IMR-90 (cell line): ENCODE results near the gene ACOT12. TPM values are rescaled to one million over a fixed set of nuclear protein-coding genes. Genes with fewer than 3 reads are reported as not detected.
A peak's percentile ranks its signal among the peaks of the same experiment; 100 is the strongest.

Experiments
- ATAC-seq: fragments of 200-7000 bp; cut with Tn5 transposase; 2 replicates; pipeline ENCODE4 v1.9.1; 2020; ENCODE audit warnings: low read depth, mild to moderate bottlenecking, moderate library complexity
- BruUV-seq: library from RNA; stranded (reverse); fragments of 400-500 nt; replicated peaks from 2 replicates; lab custom pipeline; 2021; lab: Mats Ljungman, UMichigan
- CTCF ChIA-PET: fragments of 300-600 bp; formaldehyde crosslinking; extraction: SDS; loops from one replicate; lab custom pipeline; 2021; ENCODE audit warnings: antibody characterized with exemption; lab: Yijun Ruan, JAX
- POLR2A ChIA-PET: fragments of 300-600 bp; sonication (Branson Sonifier 250); formaldehyde crosslinking; loops from one replicate; lab custom pipeline; 2022; ENCODE audit warnings: antibody characterized with exemption; ENCODE audit not compliant: unreplicated experiment; lab: Charles Lee
- DNase-seq: peaks from one replicate; pipeline ENCODE4 v3.0.0; 2013
- H2AFZ ChIP-seq: replicated peaks from 2 replicates; pipeline ENCODE3; 2013; ENCODE audit warnings: low read length, mild to moderate bottlenecking; ENCODE audit not compliant: poor library complexity
- H2AK5ac ChIP-seq: 2 replicates; pipeline ENCODE4 v1.6.1; 2013; ENCODE audit warnings: low read depth, low read length, inconsistent platforms
- H2AK9ac ChIP-seq: replicated peaks from 2 replicates; pipeline ENCODE3; 2013; ENCODE audit warnings: mild to moderate bottlenecking, low read depth, low read length, moderate library complexity; ENCODE audit not compliant: poor library complexity
- H2BK120ac ChIP-seq: 2 replicates; pipeline ENCODE4 v1.6.1; 2013; ENCODE audit warnings: low read depth, low read length, inconsistent platforms
- H2BK15ac ChIP-seq: 3 replicates; pipeline ENCODE4 v1.6.1; 2013; ENCODE audit warnings: low read depth, low read length, inconsistent platforms
- H2BK20ac ChIP-seq: 2 replicates; pipeline ENCODE4 v1.6.1; 2013; ENCODE audit warnings: low read depth, mild to moderate bottlenecking, inconsistent platforms, low read length, moderate library complexity
- H2BK5ac ChIP-seq: 2 replicates; pipeline ENCODE4 v1.6.1; 2013; ENCODE audit warnings: mild to moderate bottlenecking, low read depth, low read length, inconsistent platforms; ENCODE audit not compliant: poor library complexity, severe bottlenecking
- H3K14ac ChIP-seq: replicated peaks from 2 replicates; pipeline ENCODE4 v1.6.1; 2013; ENCODE audit warnings: low read depth, low read length, inconsistent platforms
- H3K18ac ChIP-seq: 2 replicates; pipeline ENCODE4 v1.6.1; 2013; ENCODE audit warnings: low read depth, low read length, control low read depth
- H3K23ac ChIP-seq: 2 replicates; pipeline ENCODE4 v1.6.1; 2013; ENCODE audit warnings: low read depth, low read length, inconsistent platforms
- H3K27ac ChIP-seq: 2 replicates; pipeline ENCODE4 v1.5.1; 2013; ENCODE audit warnings: mild to moderate bottlenecking, control low read depth, low read length; ENCODE audit not compliant: insufficient read depth
- H3K27me3 ChIP-seq: 2 replicates; pipeline ENCODE4 v1.6.1; 2013; ENCODE audit warnings: low read length; ENCODE audit not compliant: control insufficient read depth, insufficient read depth
- H3K36me3 ChIP-seq: 2 replicates; pipeline ENCODE4 v1.6.1; 2013; ENCODE audit warnings: low read length, mixed read lengths; ENCODE audit not compliant: control insufficient read depth, insufficient read depth
- H3K4ac ChIP-seq: 2 replicates; pipeline ENCODE4 v1.6.1; 2013; ENCODE audit warnings: low read depth, low read length, inconsistent platforms
- H3K4me1 ChIP-seq: 2 replicates; pipeline ENCODE4 v1.6.1; 2013; ENCODE audit warnings: low read length, mixed read lengths; ENCODE audit not compliant: control insufficient read depth, insufficient read depth
- H3K4me2 ChIP-seq: 2 replicates; pipeline ENCODE4 v1.6.1; 2013; ENCODE audit warnings: low read depth, mild to moderate bottlenecking, control low read depth, low read length, moderate library complexity
- H3K4me3 ChIP-seq: 2 replicates; pipeline ENCODE4 v1.5.1; 2013; ENCODE audit warnings: low read depth, mild to moderate bottlenecking, control low read depth, low read length, moderate library complexity; ENCODE audit not compliant: insufficient read depth
- H3K56ac ChIP-seq: 2 replicates; pipeline ENCODE4 v1.6.1; 2013; ENCODE audit warnings: low read length, inconsistent platforms; ENCODE audit not compliant: insufficient read depth; ENCODE audit errors: extremely low read depth
- H3K79me1 ChIP-seq, 2 experiments: 2 replicates each; pipeline ENCODE4 v1.6.1; 2013; ENCODE audit warnings: low read length in 2 of 2, inconsistent platforms in 1 of 2, low read depth in 1 of 2
- H3K9ac ChIP-seq: 2 replicates; pipeline ENCODE4 v1.6.1; 2013; ENCODE audit warnings: low read depth, low read length, control low read depth
- H3K9me1 ChIP-seq: 2 replicates; pipeline ENCODE4 v1.6.1; 2013; ENCODE audit warnings: low read length, inconsistent platforms; ENCODE audit not compliant: insufficient read depth
- H3K9me3 ChIP-seq: 2 replicates; pipeline ENCODE4 v1.6.1; 2013; ENCODE audit warnings: low read length; ENCODE audit not compliant: control insufficient read depth, insufficient read depth
- H4K20me1 ChIP-seq: 2 replicates; pipeline ENCODE4 v1.6.1; 2013; ENCODE audit warnings: low read length, inconsistent platforms; ENCODE audit not compliant: insufficient read depth
- H4K5ac ChIP-seq: 2 replicates; pipeline ENCODE4 v1.6.1; 2013; ENCODE audit warnings: mild to moderate bottlenecking, low read depth, low read length, control low read depth
- H4K8ac ChIP-seq, 2 experiments: 2 replicates each; pipeline ENCODE4 v1.6.1; 2013; ENCODE audit warnings: low read depth in 2 of 2, low read length in 2 of 2, control low read depth in 1 of 2, inconsistent platforms in 1 of 2
- H4K91ac ChIP-seq: 2 replicates; pipeline ENCODE4 v1.6.1; 2013; ENCODE audit warnings: low read depth, low read length, inconsistent platforms; ENCODE audit not compliant: insufficient read depth
- ELK1 ChIP-seq: fragments of 150-350 bp; IDR thresholded peaks from 2 replicates; pipeline ENCODE4 v1.6.1; 2016; ENCODE audit warnings: low read depth, mild to moderate bottlenecking, low read length, moderate library complexity, borderline replicate concordance
- FOS ChIP-seq: fragments of 150-350 bp; IDR thresholded peaks from 2 replicates; pipeline ENCODE4 v1.6.1; 2016; ENCODE audit warnings: low read depth, low read length
- MAFK ChIP-seq: IDR thresholded peaks from 2 replicates; pipeline ENCODE4 v1.6.1; 2012; ENCODE audit warnings: low read depth, low read length, improper control_type of control experiment
- MAZ ChIP-seq: IDR thresholded peaks from 2 replicates; pipeline ENCODE4 v1.6.1; 2012; ENCODE audit warnings: low read depth, mild to moderate bottlenecking, low read length, improper control_type of control experiment, moderate library complexity, borderline replicate concordance
- MXI1 ChIP-seq: IDR thresholded peaks from 2 replicates; pipeline ENCODE4 v1.6.1; 2012; ENCODE audit warnings: low read depth, mild to moderate bottlenecking, low read length, moderate library complexity, borderline replicate concordance
- NFE2L2 ChIP-seq: fragments of 150-350 bp; IDR thresholded peaks from 2 replicates; pipeline ENCODE4 v1.6.1; 2016; ENCODE audit warnings: low read depth, mild to moderate bottlenecking, low read length
- POLR2A ChIP-seq: IDR thresholded peaks from 2 replicates; pipeline ENCODE4 v1.6.1; 2012; ENCODE audit warnings: mild to moderate bottlenecking, low read depth, low read length
- RCOR1 ChIP-seq: IDR thresholded peaks from 2 replicates; pipeline ENCODE4 v1.6.1; 2012; ENCODE audit warnings: mild to moderate bottlenecking, low read length, improper control_type of control experiment; ENCODE audit not compliant: insufficient replicate concordance
- WGBS, 2 experiments: methylation state at CpG; one replicate each; pipeline versions ENCODE4 v1.1.5 to v1.1.7; 2013; ENCODE audit warnings: missing lambda C conversion rate in 2 of 2; ENCODE audit not compliant: insufficient read length in 1 of 2; ENCODE audit errors: extremely low coverage in 2 of 2; 5-methylcytosine and 5-hydroxymethylcytosine counted together
- dilution Hi-C: fragments of 300-500 bp; cut with HindIII; formaldehyde crosslinking; loops from one replicate; pipeline ENCODE4 v1.14.3; 2018; ENCODE audit warnings: low sequenced_read_pairs; ENCODE audit not compliant: unreplicated experiment
- in situ Hi-C: fragments of 300-500 bp; cut with MboI; formaldehyde crosslinking; loops from 3 replicates; pipeline ENCODE4 v1.14.3; 2019; ENCODE audit warnings: low sequenced_read_pairs, inconsistent platforms, mixed read lengths
- intact Hi-C: fragments of 100-400 bp; cut with micrococcal nuclease; formaldehyde crosslinking; loops from 2 replicates; pipeline ENCODE4 v1.10.0; 2022
- polyA plus RNA-seq, 3 experiments: library from polyadenylated mRNA; depleted of rRNA; stranded (reverse); fragments of >200 nt; gene quantifications; 2 replicates each; pipeline ENCODE4 v1.2.3, GENCODE V29; 2012; ENCODE audit warnings: low replicate concordance in 1 of 3
- total RNA-seq: library from RNA; depleted of rRNA; stranded (reverse); fragments of >200 nt; gene quantifications from 2 replicates; pipeline ENCODE4 v1.2.3, GENCODE V29; 2012

Gene ACOT12
- total and polyA plus RNA-seq, 2 of the 4 experiments (the other 2 are of a cell fraction): not detected

GRCh38 chr5:81422671-81423070 lies 28.7 kb upstream of the ACOT12 start (continued):
- no peak for TF ChIP-seq ELK1

GRCh38 chr5:81420039-81420667 lies 26.2 kb upstream of the ACOT12 start:
- Histone ChIP-seq H3K9me1 (peaks cover 12% of the 10 kb centered on the region), H4K91ac (no peak overlapping the region), H3K4me3 (no peak overlapping the region), H3K4me1 (peaks cover 14% of the 10 kb centered on the region), H3K14ac (no peak overlapping the region), H3K18ac (peak overlapping the region; percentile 76; the same call in 1 of the 2 replicates), H3K9me3 (no peaks in the 10 kb centered on the region), H3K27me3 (no peaks in the 10 kb centered on the region), H4K8ac (peak overlapping the region in 1 of 2 experiments; percentile 58; a peak in 2 of 4 replicates), H4K20me1 (no peaks in the 10 kb centered on the region), H2AK5ac (no peak overlapping the region), H3K27ac (no peak overlapping the region; the same call in 1 of the 2 replicates), H3K4me2 (peak overlapping the region; percentile 69; the same call in 1 of the 2 replicates), H3K56ac (no peak overlapping the region), H3K4ac (peak overlapping the region; percentile 63; the same call in 1 of the 2 replicates), H3K36me3 (no peaks in the 10 kb centered on the region; the same call in 1 of the 2 replicates), H3K23ac (no peak overlapping the region), H3K79me1 (peaks cover 0 to 11% of the 10 kb centered on the region in 2 experiments; a peak in 1 of 4 replicates), H2BK120ac (peak overlapping the region; percentile 82; the same call in 1 of the 2 replicates), H2BK15ac (no peak overlapping the region; the same call in 2 of the 3 replicates), H2AK9ac (no peak overlapping the region), H4K5ac (no peak overlapping the region), H2AFZ (no peak overlapping the region), H3K9ac (no peak overlapping the region), H2BK20ac (peak overlapping the region; percentile 67; the same call in 1 of the 2 replicates), H2BK5ac (peak overlapping the region; percentile 99)
- DNase-seq (peak; percentile 96), ATAC-seq (peak; percentile 67)
- in situ Hi-C loops: loop anchor here (10.0 kb wide), 1 partner anchor 435 kb away; no protein-coding TSS in a partner anchor
- ChIA-PET POLR2A (no interaction called here), CTCF (no interaction called here)
- WGBS, 2 experiments: no CpG with 5 or more reads among the region's 6 CpGs
- TF ChIP-seq POLR2A (peak; percentile 33), MAZ (no peak), MAFK (0 out of 2 replicates have a peak, but pooled peaks have one; percentile 28), MXI1 (no peak), FOS (peak; percentile 94), NFE2L2 (peak; percentile 82; the same call in 1 of the 2 replicates), RCOR1 (peak; percentile 57)
- intact Hi-C loops: loop anchor here (1.0 to 5.0 kb wide), 2 partner anchors 119 to 432 kb away; partner anchors contain the start of gene ZCCHC9
- BruUV-seq: no TSS peak
- dilution Hi-C loops: no loop called here
